Activated B cell treated with CpG ODN at 0.5 μM for 24 hours (primary cell): ENCODE measurements around the gene ALDH2. TPM values are rescaled to one million over a fixed set of nuclear protein-coding genes. Genes with fewer than 3 reads are reported as not detected.
"Not testable (repeated sequence)": the region's sequence is repeated elsewhere in the genome, so short reads cannot be mapped to it uniquely, and the experiment has no call there.

Source experiments
- ATAC-seq: fragments of 200-7000 bp; cut with Tn5 transposase; one replicate; pipeline ENCODE4 v1.10.0; 2021; ENCODE audit warnings: low read depth, mild to moderate bottlenecking, moderate library complexity
- CTCF ChIA-PET: fragments of 350-600 bp; sonication (Branson Sonifier 250); formaldehyde crosslinking; loops from one replicate; lab custom pipeline; 2021; ENCODE audit warnings: antibody characterized with exemption; lab: Charles Lee
- POLR2A ChIA-PET: fragments of 350-600 bp; sonication (Branson Sonifier 250); formaldehyde crosslinking; loops from one replicate; lab custom pipeline; 2021; ENCODE audit warnings: antibody characterized with exemption; lab: Charles Lee
- DNase-seq: peaks from one replicate; pipeline ENCODE4 v3.0.0; 2022
- H3K27ac Mint-ChIP-seq: one replicate; pipeline ENCODE4 v1.8.0; 2020; ENCODE audit warnings: mixed read lengths
- H3K27me3 Mint-ChIP-seq: one replicate; pipeline ENCODE4 v1.8.0; 2021; ENCODE audit warnings: mixed read lengths
- H3K36me3 Mint-ChIP-seq: one replicate; pipeline ENCODE4 v1.8.0; 2021; ENCODE audit warnings: low read depth, mixed read lengths
- H3K4me1 Mint-ChIP-seq: one replicate; pipeline ENCODE4 v1.8.0; 2021; ENCODE audit warnings: mixed read lengths
- H3K4me3 Mint-ChIP-seq: one replicate; pipeline ENCODE4 v1.8.0; 2020; ENCODE audit warnings: mild to moderate bottlenecking, mixed read lengths
- H3K9me3 Mint-ChIP-seq: one replicate; pipeline ENCODE4 v1.8.0; 2020; ENCODE audit warnings: mixed read lengths
- intact Hi-C: fragments of 100-400 bp; cut with micrococcal nuclease; formaldehyde crosslinking; loops from one replicate; pipeline ENCODE4 v1.15.1; 2024
- total RNA-seq: library from RNA; stranded (reverse); gene quantifications from 2 replicates; pipeline ENCODE4 v1.2.3, GENCODE V29; 2022
- TF ChIP-seq, protein P1 (sequence below): fragments of 200-600 bp; IDR thresholded peaks from one replicate; pipeline ENCODE4 v1.8.0; 2022; ENCODE audit warnings: antibody characterized with exemption, mild to moderate bottlenecking

The ALDH2 gene
- total RNA-seq, 1 donor from 2014 or later: 36.0 TPM

DNA sequence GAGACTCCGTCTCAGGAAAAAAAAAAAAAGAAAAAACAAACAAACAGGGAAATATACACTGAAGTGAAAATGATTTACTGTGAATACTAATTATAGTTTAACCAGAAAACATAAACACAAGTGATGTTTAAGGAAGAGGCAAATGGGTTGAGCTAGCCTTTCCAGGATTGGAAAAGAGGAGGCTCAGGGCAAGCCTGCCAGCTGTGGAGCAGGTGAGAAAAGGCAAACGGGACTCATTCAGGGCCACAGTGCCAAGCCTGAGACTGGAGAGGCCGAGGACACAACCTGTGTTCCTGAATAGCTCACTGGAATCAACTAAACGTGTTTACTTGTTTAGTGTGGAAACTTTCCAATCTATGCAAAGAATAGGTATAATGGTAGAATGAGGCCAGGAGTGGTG is 39.6 kb downstream of the ALDH2 start:
- TF ChIP-seq, protein P1, sequence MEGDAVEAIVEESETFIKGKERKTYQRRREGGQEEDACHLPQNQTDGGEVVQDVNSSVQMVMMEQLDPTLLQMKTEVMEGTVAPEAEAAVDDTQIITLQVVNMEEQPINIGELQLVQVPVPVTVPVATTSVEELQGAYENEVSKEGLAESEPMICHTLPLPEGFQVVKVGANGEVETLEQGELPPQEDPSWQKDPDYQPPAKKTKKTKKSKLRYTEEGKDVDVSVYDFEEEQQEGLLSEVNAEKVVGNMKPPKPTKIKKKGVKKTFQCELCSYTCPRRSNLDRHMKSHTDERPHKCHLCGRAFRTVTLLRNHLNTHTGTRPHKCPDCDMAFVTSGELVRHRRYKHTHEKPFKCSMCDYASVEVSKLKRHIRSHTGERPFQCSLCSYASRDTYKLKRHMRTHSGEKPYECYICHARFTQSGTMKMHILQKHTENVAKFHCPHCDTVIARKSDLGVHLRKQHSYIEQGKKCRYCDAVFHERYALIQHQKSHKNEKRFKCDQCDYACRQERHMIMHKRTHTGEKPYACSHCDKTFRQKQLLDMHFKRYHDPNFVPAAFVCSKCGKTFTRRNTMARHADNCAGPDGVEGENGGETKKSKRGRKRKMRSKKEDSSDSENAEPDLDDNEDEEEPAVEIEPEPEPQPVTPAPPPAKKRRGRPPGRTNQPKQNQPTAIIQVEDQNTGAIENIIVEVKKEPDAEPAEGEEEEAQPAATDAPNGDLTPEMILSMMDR: no peak
- ATAC-seq (no peak), DNase-seq (no peak)
- Mint-ChIP-seq H3K36me3 (peaks cover 23% of the 10 kb centered on the region), H3K4me3 (no peak overlapping the region), H3K27me3 (no peaks in the 10 kb centered on the region), H3K9me3 (no peaks in the 10 kb centered on the region), H3K4me1 (no peaks in the 10 kb centered on the region), H3K27ac (no peak overlapping the region)
- CTCF ChIA-PET: no interaction called here
- POLR2A ChIA-PET: no interaction called here
- intact Hi-C loops: no loop called here

GRCh38 chr12:111807232-111807631 is 40.5 kb downstream of the ALDH2 start:
- H3K27me3 Mint-ChIP-seq: no peaks in the 10 kb centered on the region
- no peaks in the 10 kb centered on the region for H3K9me3 Mint-ChIP-seq
- intact Hi-C loops: loop anchor here (1.0 kb wide), 1 partner anchor 15 kb away; no protein-coding TSS in a partner anchor
- no peak for DNase-seq
- ChIA-PET POLR2A (no interaction called here), CTCF (no interaction called here)
- peaks cover 29% of the 10 kb centered on the region for H3K36me3 Mint-ChIP-seq
- TF ChIP-seq, protein P1: no peak
- no peak overlapping the region for H3K27ac Mint-ChIP-seq
- H3K4me1 Mint-ChIP-seq: no peaks in the 10 kb centered on the region
- no peak overlapping the region for H3K4me3 Mint-ChIP-seq
- no peak for ATAC-seq

- TF ChIP-seq, protein P1: peak; percentile 77
- Mint-ChIP-seq H3K27me3 (no peaks in the 10 kb centered on the region), H3K36me3 (peaks cover 20% of the 10 kb centered on the region), H3K4me1 (peaks cover 5% of the 10 kb centered on the region), H3K9me3 (no peaks in the 10 kb centered on the region), H3K4me3 (no peak overlapping the region), H3K27ac (no peak overlapping the region)
- intact Hi-C loops: loop anchor here (1.0 kb wide), 3 partner anchors 38 to 128 kb away; partner anchors contain the start of gene BRAP
- POLR2A ChIA-PET: interaction anchor here (0.6 to 1.4 kb wide), 7 partner anchors 29 to 498 kb away, joined by 3 to 10 read pairs (median 5); partner anchors contain the start of genes ACAD10, BRAP and MAPKAPK5
- peak; percentile 99 for ATAC-seq
- CTCF ChIA-PET: interaction anchor here (0.6 to 6.9 kb wide), 22 partner anchors 8 to 361 kb away, joined by 3 to 146 read pairs (median 4); partner anchors contain the start of genes ACAD10, ALDH2 and BRAP
- peak; percentile 43 for DNase-seq
Observed at GRCh38 chr12:111812881-111813741, 46.4 kb downstream of the ALDH2 start.

GRCh38 chr12:111816065-111816615 is 49.4 kb downstream of the ALDH2 start:
- H3K4me1 Mint-ChIP-seq: peaks cover 5% of the 10 kb centered on the region
- TF ChIP-seq, protein P1: no peak
- no peak overlapping the region for H3K27ac Mint-ChIP-seq
- H3K9me3 Mint-ChIP-seq: no peaks in the 10 kb centered on the region
- CTCF ChIA-PET: interaction anchor here (6.9 kb wide), 1 partner anchor 62 kb away, joined by 146 read pairs; no protein-coding TSS in a partner anchor
- DNase-seq (no peak), ATAC-seq (no peak)
- POLR2A ChIA-PET: interaction anchor here (1.4 kb wide), 1 partner anchor 130 kb away, joined by 3 read pairs; the partner anchor contains the start of genes ACAD10 and BRAP
- peaks cover 8% of the 10 kb centered on the region for H3K27me3 Mint-ChIP-seq
- peaks cover 6% of the 10 kb centered on the region for H3K36me3 Mint-ChIP-seq
- intact Hi-C loops: no loop called here
- no peak overlapping the region for H3K4me3 Mint-ChIP-seq

DNA sequence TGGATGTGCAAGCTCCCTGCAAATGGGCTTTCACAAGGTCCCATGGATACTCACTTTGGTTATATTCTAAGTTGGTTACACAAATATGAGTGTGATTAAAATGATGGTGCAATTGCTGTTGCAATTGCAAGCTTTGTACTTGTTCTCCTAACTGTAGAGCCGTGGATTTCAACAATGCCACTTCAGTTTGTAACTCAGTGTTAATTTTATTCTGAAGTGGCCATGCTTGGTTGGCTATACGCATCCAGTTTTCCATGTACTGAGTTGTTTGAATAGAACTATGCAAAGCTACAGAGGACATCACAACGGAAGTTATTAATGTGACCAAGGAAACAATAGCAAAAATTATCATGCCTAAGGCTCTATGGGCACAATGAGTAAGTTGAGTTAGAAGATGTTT is 50.2 kb downstream of the ALDH2 start:
- CTCF ChIA-PET, H3K36me3 Mint-ChIP-seq, DNase-seq, H3K4me3 Mint-ChIP-seq, H3K4me1 Mint-ChIP-seq, H3K9me3 Mint-ChIP-seq, ATAC-seq, H3K27ac Mint-ChIP-seq, intact Hi-C loops: not testable (repeated sequence)
- peaks cover 11% of the 10 kb centered on the region for H3K27me3 Mint-ChIP-seq
- POLR2A ChIA-PET: interaction anchor here (1.4 kb wide), 1 partner anchor 131 kb away, joined by 3 read pairs; the partner anchor contains the start of genes ACAD10 and BRAP
